Progenitor cell of endocrine pancreas (in vitro differentiated cells): ENCODE data around the gene PBX1. TPM values are rescaled to one million over a fixed set of nuclear protein-coding genes. Genes with fewer than 3 reads are reported as not detected.

Experiments
- DNase-seq: peaks from one replicate; pipeline ENCODE4 v3.0.0; 2021; ENCODE audit warnings: low spot score; ENCODE audit not compliant: unreplicated experiment
- H3K27ac Mint-ChIP-seq: 2 replicates; pipeline ENCODE4 v1.8.0; 2021; ENCODE audit warnings: mild to moderate bottlenecking, moderate library complexity, mixed read lengths
- H3K27me3 Mint-ChIP-seq: 2 replicates; pipeline ENCODE4 v1.8.0; 2021; ENCODE audit warnings: mixed read lengths
- H3K36me3 Mint-ChIP-seq: 2 replicates; pipeline ENCODE4 v1.8.0; 2022; ENCODE audit warnings: mixed read lengths; ENCODE audit not compliant: insufficient read depth
- H3K4me1 Mint-ChIP-seq: 2 replicates; pipeline ENCODE4 v1.8.0; 2021; ENCODE audit warnings: low read depth, mixed read lengths
- H3K4me3 Mint-ChIP-seq: 2 replicates; pipeline ENCODE4 v1.8.0; 2021; ENCODE audit warnings: low read depth, mild to moderate bottlenecking, moderate library complexity, mixed read lengths
- H3K9me3 Mint-ChIP-seq: 2 replicates; pipeline ENCODE4 v1.8.0; 2021; ENCODE audit warnings: low read depth, mixed read lengths
- total RNA-seq: library from RNA; stranded (reverse); gene quantifications from 2 replicates; pipeline ENCODE4 v1.2.1, GENCODE V29; 2021
- TF ChIP-seq, protein P1 (sequence below): fragments of 200-600 bp; sonication (generic); IDR thresholded peaks from one replicate; pipeline ENCODE4 v1.5.0; 2021; ENCODE audit warnings: antibody characterized with exemption, mild to moderate bottlenecking; ENCODE audit not compliant: unreplicated experiment

The PBX1 gene
- total RNA-seq, 1 donor from 2014 or later, result 205 TPM

DNA sequence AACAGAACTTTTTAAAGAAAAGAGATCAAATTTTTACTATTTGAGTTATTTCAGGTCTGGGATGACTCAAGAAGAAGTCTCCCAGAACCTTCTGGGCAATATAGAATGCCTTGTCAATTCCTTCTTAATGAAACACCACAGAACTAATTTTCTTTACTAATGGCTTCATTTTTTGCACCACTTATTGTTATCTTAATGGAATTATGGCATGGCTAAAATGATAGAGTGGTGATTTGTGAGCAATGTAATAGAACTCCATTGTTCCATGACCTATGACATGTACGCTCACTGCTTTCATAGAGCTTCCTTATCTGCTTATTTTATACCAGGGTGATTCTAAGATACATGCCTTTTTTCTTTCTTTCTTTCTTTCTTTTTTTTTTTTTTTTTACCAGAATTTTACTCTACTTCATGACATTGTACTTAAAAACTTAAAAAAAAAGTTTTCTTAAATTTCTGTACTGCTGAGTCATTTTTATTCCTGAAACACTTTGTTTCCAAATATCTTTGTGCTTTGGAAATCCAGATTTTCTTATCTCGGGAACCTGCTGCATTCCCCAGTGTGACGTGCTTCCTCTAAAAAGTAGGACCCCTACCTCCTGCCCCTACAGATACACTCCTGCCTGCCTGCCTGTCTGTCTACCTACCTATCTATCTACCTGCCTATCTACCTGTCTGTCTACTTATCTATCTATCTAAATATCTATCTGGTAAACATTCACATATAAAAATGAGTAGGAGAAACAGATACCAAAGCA is 284.9 kb downstream of the PBX1 start:
- TF ChIP-seq, protein P1, sequence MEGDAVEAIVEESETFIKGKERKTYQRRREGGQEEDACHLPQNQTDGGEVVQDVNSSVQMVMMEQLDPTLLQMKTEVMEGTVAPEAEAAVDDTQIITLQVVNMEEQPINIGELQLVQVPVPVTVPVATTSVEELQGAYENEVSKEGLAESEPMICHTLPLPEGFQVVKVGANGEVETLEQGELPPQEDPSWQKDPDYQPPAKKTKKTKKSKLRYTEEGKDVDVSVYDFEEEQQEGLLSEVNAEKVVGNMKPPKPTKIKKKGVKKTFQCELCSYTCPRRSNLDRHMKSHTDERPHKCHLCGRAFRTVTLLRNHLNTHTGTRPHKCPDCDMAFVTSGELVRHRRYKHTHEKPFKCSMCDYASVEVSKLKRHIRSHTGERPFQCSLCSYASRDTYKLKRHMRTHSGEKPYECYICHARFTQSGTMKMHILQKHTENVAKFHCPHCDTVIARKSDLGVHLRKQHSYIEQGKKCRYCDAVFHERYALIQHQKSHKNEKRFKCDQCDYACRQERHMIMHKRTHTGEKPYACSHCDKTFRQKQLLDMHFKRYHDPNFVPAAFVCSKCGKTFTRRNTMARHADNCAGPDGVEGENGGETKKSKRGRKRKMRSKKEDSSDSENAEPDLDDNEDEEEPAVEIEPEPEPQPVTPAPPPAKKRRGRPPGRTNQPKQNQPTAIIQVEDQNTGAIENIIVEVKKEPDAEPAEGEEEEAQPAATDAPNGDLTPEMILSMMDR, result no peak
- H3K27ac Mint-ChIP-seq, result peak overlapping the region; percentile 46
- H3K27me3 Mint-ChIP-seq, result no peaks in the 10 kb centered on the region
- H3K36me3 Mint-ChIP-seq, result peaks cover 40% of the 10 kb centered on the region
- peaks cover 6% of the 10 kb centered on the region for H3K4me1 Mint-ChIP-seq
- H3K9me3 Mint-ChIP-seq, result no peaks in the 10 kb centered on the region
- no peak overlapping the region for H3K4me3 Mint-ChIP-seq
- DNase-seq, result no peak

DNA sequence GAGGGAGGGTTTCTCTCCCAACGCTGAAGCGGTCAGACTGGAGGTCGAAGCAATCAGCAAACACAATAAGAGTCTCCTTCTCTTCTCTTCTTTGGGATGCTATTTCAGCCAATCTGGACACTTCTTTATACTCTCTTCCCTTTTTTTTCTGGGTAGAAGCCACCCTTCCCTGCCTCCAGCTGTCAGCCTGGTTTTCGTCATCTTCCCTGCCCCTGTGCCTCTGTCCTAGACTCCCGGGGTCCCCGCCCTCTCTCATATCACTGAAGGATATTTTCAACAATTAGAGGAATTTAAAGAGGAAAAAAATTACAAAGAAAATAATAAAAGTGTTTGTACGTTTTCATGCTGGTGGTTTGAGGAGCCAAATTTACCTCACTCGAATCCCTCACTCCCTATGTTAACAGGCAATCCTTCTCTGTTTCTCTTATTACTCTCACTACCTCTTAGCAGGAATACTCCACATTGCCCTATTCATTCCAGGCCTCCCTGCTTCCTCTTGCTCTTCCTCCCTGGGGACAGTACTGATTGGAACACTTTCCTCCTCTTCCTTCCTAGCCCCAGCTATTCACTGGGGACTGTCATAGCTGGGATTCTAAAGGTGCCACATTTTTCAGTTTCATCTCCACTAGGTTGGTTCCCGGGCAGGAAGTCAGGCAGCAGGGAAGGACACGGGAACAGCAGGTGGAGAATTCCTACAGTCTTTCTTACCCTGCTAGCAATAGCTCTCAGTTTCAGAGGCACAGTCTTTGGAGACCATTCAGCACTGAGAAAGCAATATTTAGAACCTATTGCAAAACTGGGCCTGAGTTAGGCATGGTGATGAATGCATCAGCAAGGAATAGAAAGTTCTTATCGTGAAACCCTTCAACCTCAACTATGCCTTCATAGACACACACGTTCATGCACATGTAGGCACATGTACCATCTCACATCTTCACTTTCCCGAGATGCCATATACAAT is 288.0 kb downstream of the PBX1 start:
- Mint-ChIP-seq H3K9me3 (no peaks in the 10 kb centered on the region), H3K27ac (no peak overlapping the region)
- TF ChIP-seq, protein P1, result no peak

DNA sequence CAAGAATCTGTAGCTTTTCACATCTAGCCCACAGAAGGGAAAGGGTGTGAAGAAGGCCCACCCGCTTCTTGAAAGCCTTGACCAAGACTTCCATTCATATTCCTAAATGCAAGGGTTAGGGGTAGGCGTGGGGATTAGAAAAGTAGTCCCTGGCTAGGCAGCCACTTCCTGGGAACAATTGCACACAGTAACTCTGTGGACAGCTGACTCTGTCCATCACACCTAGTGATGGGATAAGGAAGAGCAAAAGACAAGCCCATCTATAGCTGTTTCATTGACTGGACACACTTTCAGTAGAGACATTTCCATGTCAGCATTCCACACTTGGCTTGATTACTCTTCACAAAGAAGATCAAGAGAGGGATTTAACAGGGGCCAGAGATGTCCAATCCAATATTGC is 294.2 kb downstream of the PBX1 start:
- Mint-ChIP-seq H3K9me3 (no peaks in the 10 kb centered on the region), H3K27ac (peak overlapping the region; percentile 73)

More for the DNA sequence above, 288.0 kb downstream of the PBX1 start:
- H3K27me3 Mint-ChIP-seq, result no peaks in the 10 kb centered on the region
- H3K4me3 Mint-ChIP-seq, result no peak overlapping the region
- no peak for DNase-seq
- H3K4me1 Mint-ChIP-seq, result peaks cover 2% of the 10 kb centered on the region
- peaks cover 41% of the 10 kb centered on the region for H3K36me3 Mint-ChIP-seq

DNA sequence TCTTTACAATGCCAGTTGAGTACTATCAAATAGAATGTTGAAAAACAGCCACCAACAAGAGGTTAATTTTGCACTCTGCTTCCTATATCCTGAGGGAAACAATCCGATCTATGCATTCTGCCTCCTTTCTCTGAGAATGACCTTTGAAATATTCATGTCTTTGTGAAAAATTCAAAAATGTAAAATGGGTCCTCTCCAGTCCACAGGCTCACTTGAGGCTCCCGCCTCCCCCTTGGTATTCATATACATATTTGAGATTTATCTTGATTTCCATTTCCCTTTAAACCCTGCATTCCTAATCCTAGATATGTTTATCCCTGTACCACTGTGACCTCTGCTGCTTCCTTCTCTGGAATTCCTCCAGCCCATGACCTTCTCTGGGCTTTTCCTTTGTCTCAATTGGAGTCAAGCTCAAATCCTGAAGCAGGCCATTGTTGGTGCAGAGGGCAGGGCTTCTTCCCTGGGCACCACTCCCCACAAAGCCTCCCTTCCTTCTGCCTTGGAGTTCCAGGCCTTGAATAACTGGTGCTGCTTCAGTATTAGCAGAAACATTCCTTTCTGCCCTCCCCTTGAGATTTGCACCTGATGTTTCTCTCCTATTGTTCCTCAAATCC is 296.8 kb downstream of the PBX1 start:
- H3K4me3 Mint-ChIP-seq, result no peak overlapping the region
- DNase-seq, result no peak
- peak overlapping the region; percentile 43 for H3K27ac Mint-ChIP-seq
- peaks cover 29% of the 10 kb centered on the region for H3K4me1 Mint-ChIP-seq
- H3K27me3 Mint-ChIP-seq, result no peaks in the 10 kb centered on the region
- TF ChIP-seq, protein P1, result no peak
- peaks cover 4% of the 10 kb centered on the region for H3K36me3 Mint-ChIP-seq
- H3K9me3 Mint-ChIP-seq, result no peaks in the 10 kb centered on the region

More for the DNA sequence above, 294.2 kb downstream of the PBX1 start:
- no peak for DNase-seq
- Mint-ChIP-seq H3K4me3 (no peak overlapping the region), H3K4me1 (peaks cover 18% of the 10 kb centered on the region), H3K27me3 (no peaks in the 10 kb centered on the region), H3K36me3 (peaks cover 22% of the 10 kb centered on the region)
- TF ChIP-seq, protein P1, result no peak

DNA sequence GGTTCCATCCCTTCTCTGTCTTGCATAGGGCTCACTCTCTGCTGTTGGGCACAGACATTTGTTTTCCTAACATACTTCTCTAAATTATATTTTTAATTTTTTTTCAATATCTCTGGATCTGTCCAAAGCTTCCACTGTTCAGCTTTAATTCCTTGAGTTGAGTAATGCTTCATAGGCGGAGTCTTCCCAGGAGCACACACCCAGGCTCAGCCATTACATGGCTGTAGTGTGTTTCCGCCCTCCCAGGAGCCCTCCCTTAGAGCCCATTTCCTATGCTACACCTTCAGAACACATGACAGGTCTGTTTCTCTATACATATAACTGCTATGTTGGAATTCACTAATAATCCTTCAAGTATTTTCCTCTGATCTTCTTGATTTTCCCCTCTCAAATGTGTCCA is 297.4 kb downstream of the PBX1 start:
- no peaks in the 10 kb centered on the region for H3K27me3 Mint-ChIP-seq
- peaks cover under 1% of the 10 kb centered on the region for H3K9me3 Mint-ChIP-seq
- H3K4me3 Mint-ChIP-seq, result no peak overlapping the region
- H3K27ac Mint-ChIP-seq, result peak overlapping the region; percentile 81
- H3K36me3 Mint-ChIP-seq, result peaks cover 4% of the 10 kb centered on the region
- TF ChIP-seq, protein P1, result no peak
- no peak for DNase-seq
- peaks cover 30% of the 10 kb centered on the region for H3K4me1 Mint-ChIP-seq
